Neural progenitor cell (in vitro differentiated cells): ENCODE data around the gene SINHCAF.

ENCODE experiments used
- EZH2 ChIP-seq: fragments of 200-600 bp; sonication (generic); IDR thresholded peaks from 2 replicates; pipeline ENCODE4 v1.6.1; 2017; ENCODE audit warnings: antibody characterized with exemption, mild to moderate bottlenecking, moderate library complexity
- EZH2phosphoT487 ChIP-seq: fragments of 200-600 bp; sonication (generic); IDR thresholded peaks from 2 replicates; pipeline ENCODE4 v1.6.1; 2017; ENCODE audit warnings: antibody characterized with exemption
- TF ChIP-seq, protein P1 (sequence below): fragments of 200-600 bp; sonication (generic); IDR thresholded peaks from 2 replicates; pipeline ENCODE4 v1.5.1; 2017; ENCODE audit warnings: antibody characterized with exemption, mild to moderate bottlenecking

DNA sequence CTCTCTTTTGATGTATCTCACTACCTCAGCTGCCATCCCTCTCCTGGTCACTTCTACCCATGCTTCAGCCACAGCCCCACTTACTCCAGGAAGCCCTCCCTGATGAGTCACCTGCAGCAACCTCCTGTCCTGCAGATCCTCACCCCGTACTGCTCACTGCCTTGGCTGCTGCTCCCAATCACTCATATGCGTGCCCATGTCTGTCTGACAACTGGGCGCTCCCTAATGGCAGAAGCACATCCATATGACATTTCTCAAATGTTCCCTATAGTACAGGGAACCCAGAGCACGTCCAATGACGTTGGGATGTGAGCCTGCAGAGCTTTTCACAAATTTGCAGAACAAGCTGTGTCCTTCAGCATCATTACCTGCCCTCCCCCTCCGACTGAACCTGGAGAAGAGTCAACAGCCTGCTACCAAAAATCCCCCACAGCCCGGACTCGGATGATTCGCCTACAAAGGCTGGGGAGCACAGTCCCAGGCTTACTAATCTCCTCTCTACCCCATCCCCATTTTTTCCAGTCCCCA lies 90.0 kb downstream of the SINHCAF start:
- TF ChIP-seq, protein P1, sequence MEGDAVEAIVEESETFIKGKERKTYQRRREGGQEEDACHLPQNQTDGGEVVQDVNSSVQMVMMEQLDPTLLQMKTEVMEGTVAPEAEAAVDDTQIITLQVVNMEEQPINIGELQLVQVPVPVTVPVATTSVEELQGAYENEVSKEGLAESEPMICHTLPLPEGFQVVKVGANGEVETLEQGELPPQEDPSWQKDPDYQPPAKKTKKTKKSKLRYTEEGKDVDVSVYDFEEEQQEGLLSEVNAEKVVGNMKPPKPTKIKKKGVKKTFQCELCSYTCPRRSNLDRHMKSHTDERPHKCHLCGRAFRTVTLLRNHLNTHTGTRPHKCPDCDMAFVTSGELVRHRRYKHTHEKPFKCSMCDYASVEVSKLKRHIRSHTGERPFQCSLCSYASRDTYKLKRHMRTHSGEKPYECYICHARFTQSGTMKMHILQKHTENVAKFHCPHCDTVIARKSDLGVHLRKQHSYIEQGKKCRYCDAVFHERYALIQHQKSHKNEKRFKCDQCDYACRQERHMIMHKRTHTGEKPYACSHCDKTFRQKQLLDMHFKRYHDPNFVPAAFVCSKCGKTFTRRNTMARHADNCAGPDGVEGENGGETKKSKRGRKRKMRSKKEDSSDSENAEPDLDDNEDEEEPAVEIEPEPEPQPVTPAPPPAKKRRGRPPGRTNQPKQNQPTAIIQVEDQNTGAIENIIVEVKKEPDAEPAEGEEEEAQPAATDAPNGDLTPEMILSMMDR = no peak
- TF ChIP-seq EZH2 (no peak), EZH2phosphoT487 (no peak)
